Heart right ventricle (tissue), 16 donors: ENCODE data around the gene PIM2. TPM values are rescaled to one million over a fixed set of nuclear protein-coding genes. Genes with fewer than 3 reads are reported as not detected.

ENCODE experiments used
- ATAC-seq, 8 donors: fragments of 200-7000 bp; cut with Tn5 transposase; one replicate each; pipeline ENCODE4 v1.9.1; 2020; ENCODE audit warnings: mild to moderate bottlenecking in 8 of 8, moderate library complexity in 8 of 8, moderate number of reproducible peaks in 1 of 8
- DNase-seq, 2 donors: peaks; one replicate each; pipeline ENCODE4 v3.0.0-alpha.2; 2020
- H3K27ac ChIP-seq, 10 donors: fragments of 200-600 bp; sonication (generic) in 2 of 10; one replicate each; pipeline versions ENCODE4 v1.5.0 to v1.8.0; 2020 to 2022; ENCODE audit warnings: mild to moderate bottlenecking in 3 of 10
- H3K27me3 ChIP-seq, 7 donors: fragments of 200-600 bp; one replicate each; pipeline ENCODE4 v1.8.0; 2021 to 2022; ENCODE audit warnings: mild to moderate bottlenecking in 2 of 7
- H3K36me3 ChIP-seq, 9 donors: fragments of 200-600 bp; sonication (generic) in 1 of 9; one replicate each; pipeline versions ENCODE4 v1.5.0 to v1.8.0; 2020 to 2022; ENCODE audit warnings: mild to moderate bottlenecking in 2 of 9
- H3K4me1 ChIP-seq, 9 donors: fragments of 200-600 bp; sonication (generic) in 1 of 9; one replicate each; pipeline versions ENCODE4 v1.5.0 to v1.8.0; 2020 to 2022; ENCODE audit warnings: mild to moderate bottlenecking in 4 of 9
- H3K4me3 ChIP-seq, 10 donors: fragments of 200-600 bp; sonication (generic) in 2 of 10; one replicate each; pipeline versions ENCODE4 v1.5.0 to v1.8.0; 2020 to 2022; ENCODE audit warnings: mild to moderate bottlenecking in 7 of 10, moderate library complexity in 2 of 10
- H3K9me3 ChIP-seq, 11 donors: fragments of 200-600 bp in 10 of 11; sonication (generic) in 2 of 11; one replicate each; pipeline versions ENCODE4 v1.5.0 to v1.8.0; 2013 to 2022; ENCODE audit warnings: mild to moderate bottlenecking in 2 of 11, control low read depth in 1 of 11, moderate library complexity in 1 of 11
- CTCF ChIP-seq, 9 donors: fragments of 200-600 bp; sonication (generic) in 2 of 9; IDR thresholded peaks; one replicate each; pipeline versions ENCODE4 v1.5.0 to v1.8.0; 2021 to 2022; ENCODE audit warnings: antibody characterized with exemption in 9 of 9, mild to moderate bottlenecking in 5 of 9, moderate library complexity in 1 of 9
- WGBS, 2 donors: extraction: QIAGEN DNeasy Blood & Tissue Kit; methylation state at CpG; one replicate each; pipeline ENCODE4 v1.1.7; 2013; ENCODE audit warnings: inconsistent platforms in 1 of 2; 5-methylcytosine and 5-hydroxymethylcytosine counted together
- intact Hi-C, 10 donors: fragments of 100-400 bp; cut with DNase I; formaldehyde crosslinking; loops; one replicate each; pipeline versions ENCODE4 v1.11.1 to v1.14.2; 2022
- polyA plus RNA-seq, 2 donors: library from polyadenylated mRNA; stranded (reverse); fragments of 200-250 nt; gene quantifications; one replicate each; pipeline ENCODE4 v1.2.3, GENCODE V29; 2013
- total RNA-seq, 10 donors: library from RNA; stranded (reverse); fragmentation: NEBNext Ultra II Directional in 3 of 10; extraction: Animal tissue kit (Norgen Biotek cat#: 25700) in 3 of 10; gene quantifications; one replicate each; pipeline versions ENCODE4 v1.2.1 to v1.2.4, GENCODE V29; 2021 to 2023
- donor health status: Arrhythmogenic right ventricular cardiomyopathy.
- donor health status: ischemic (EF 13 %, LVEDD 7.1; RV severe dilation, severe dysfunction).
- donor health status: healthy with polysubstance abuse.
- donor health status: DM: no; HTN: yes; CAD: no.
- donor health status: DM: no; HTN: no; CAD: no.
- donor health status: ischemic (EF 25% LVEDD 6.9; RV normal size, moderate dysfunction).
- donor health status: ischemic (EF 25% LVEDD 5.7; RV mildly dilated, moderate dysfunction).
- donor health status: healthy.
- donor health status: DM: yes; HTN: yes; CAD: no.
- donor health status: Ischemic cardiomyopathy.
- donor health status: ischemic (EF 35%, LVEDD 5.7; RV mildly dilated, moderate dysfunction).
- donor health status: nonischemic (EF 11% LVEDD 7.7; RV severe dilation, severe dysfunction).
- donor health status: DM: yes; HTN: yes; CAD: no.
- donor health status: PGD.
- donor health status: ischemic (EF 29% LVEDD 5.4; RV normal size, mild dysfunction).
- donor health status: nonischemic (EF 23%, LVEDD 6.1; RV moderate dilation, normal function).

Gene PIM2
- total and polyA plus RNA-seq, 12 donors: 1.8 to 14.0 (median 3.3) TPM

- intact Hi-C loops: no loop called here
- DNase-seq (no peak), ATAC-seq (no peak)
- Histone ChIP-seq H3K27me3 (no peaks in the 10 kb centered on the region), H3K4me1 (peaks cover 0 to 40% (median 11%) of the 10 kb centered on the region in 9 donors), H3K9me3 (no peaks in the 10 kb centered on the region), H3K36me3 (peaks cover 0 to 71% (median 0%) of the 10 kb centered on the region in 9 donors), H3K4me3 (no peak overlapping the region), H3K27ac (no peak overlapping the region)
- WGBS, 2 donors: 87 to 93% methylated on average over 2 of the region's 2 CpGs
- no peak for TF ChIP-seq CTCF (IDR thresholded peaks at IDR 0.05)
Measured at GRCh38 chrX:48933757-48934156, 14.9 kb upstream of the PIM2 start.

GRCh38 chrX:48927736-48928382 lies 9.0 kb upstream of the PIM2 start:
- H3K4me3 ChIP-seq: no peak overlapping the region
- no peak for TF ChIP-seq CTCF (IDR thresholded peaks at IDR 0.05)
- DNase-seq (no peak), ATAC-seq (no peak)
- WGBS, 2 donors: 88 to 97% methylated on average over 2 of the region's 2 CpGs
- H3K9me3 ChIP-seq: no peaks in the 10 kb centered on the region
- no peaks in the 10 kb centered on the region for H3K27me3 ChIP-seq
- H3K27ac ChIP-seq: no peak overlapping the region
- intact Hi-C loops: no loop called here
- no peaks in the 10 kb centered on the region for H3K4me1 ChIP-seq
- H3K36me3 ChIP-seq: peaks cover 0 to 92% (median 0%) of the 10 kb centered on the region in 9 donors

- H3K4me3 ChIP-seq: no peak overlapping the region
- intact Hi-C loops: no loop called here
- peaks cover 0 to 92% (median 0%) of the 10 kb centered on the region in 9 donors for H3K36me3 ChIP-seq
Measured at GRCh38 chrX:48927123-48927522, 8.3 kb upstream of the PIM2 start.

GRCh38 chrX:48924270-48924669 lies 5.4 kb upstream of the PIM2 start:
- H3K36me3 ChIP-seq: peaks cover 0 to 70% (median 0%) of the 10 kb centered on the region in 9 donors
- H3K4me3 ChIP-seq: no peak overlapping the region
- peaks cover 0 to 10% (median 3%) of the 10 kb centered on the region in 9 donors for H3K4me1 ChIP-seq
- TF ChIP-seq CTCF (IDR thresholded peaks at IDR 0.05): no peak
- WGBS, 2 donors: 95 to 96% methylated on average over 5 of the region's 5 CpGs
- no peaks in the 10 kb centered on the region for H3K27me3 ChIP-seq
- intact Hi-C loops: no loop called here
- no peak overlapping the region for H3K27ac ChIP-seq
- ATAC-seq: no peak
- H3K9me3 ChIP-seq: no peaks in the 10 kb centered on the region
- no peak for DNase-seq

More at GRCh38 chrX:48927123-48927522, 8.3 kb upstream of the PIM2 start:
- H3K27ac ChIP-seq: no peak overlapping the region
- WGBS, 2 donors: 88 to 89% methylated on average over 5 of the region's 5 CpGs
- no peak for TF ChIP-seq CTCF (IDR thresholded peaks at IDR 0.05)
- H3K9me3 ChIP-seq: no peaks in the 10 kb centered on the region
- DNase-seq (no peak), ATAC-seq (no peak)
- no peaks in the 10 kb centered on the region for H3K27me3 ChIP-seq
- no peaks in the 10 kb centered on the region for H3K4me1 ChIP-seq
